Tibial nerve (tissue), 4 donors: Measurements from ENCODE around the gene RBM33. TPM values are rescaled to one million over a fixed set of nuclear protein-coding genes. Genes with fewer than 3 reads are reported as not detected.
A peak's percentile ranks its signal among the peaks of the same experiment; 100 is the strongest.

Source experiments
- DNase-seq, 2 donors: peaks; one replicate each; pipeline ENCODE4 v3.0.0-alpha.2; 2019; ENCODE audit warnings: low spot score in 2 of 2
- H3K27ac ChIP-seq, 4 donors: fragments of 200-600 bp; sonication (generic) in 3 of 4; one replicate each; pipeline ENCODE4 v1.5.1; 2017 to 2019; ENCODE audit warnings: mild to moderate bottlenecking in 1 of 4
- H3K27me3 ChIP-seq, 2 donors: fragments of 200-600 bp; sonication (generic) in 1 of 2; one replicate each; pipeline versions ENCODE4 v1.5.1 to v1.6.0; 2017 to 2019
- H3K36me3 ChIP-seq, 3 donors: fragments of 200-600 bp; sonication (generic); one replicate each; pipeline ENCODE4 v1.5.1; 2018 to 2019
- H3K4me1 ChIP-seq, 4 donors: fragments of 200-600 bp; sonication (generic) in 3 of 4; one replicate each; pipeline ENCODE4 v1.5.1; 2017 to 2019
- H3K4me3 ChIP-seq, 4 donors: fragments of 200-600 bp; sonication (generic) in 3 of 4; one replicate each; pipeline ENCODE4 v1.5.1; 2017 to 2019; ENCODE audit warnings: mild to moderate bottlenecking in 1 of 4, moderate library complexity in 1 of 4
- H3K9me3 ChIP-seq, 4 donors: fragments of 200-600 bp; sonication (generic) in 3 of 4; one replicate each; pipeline ENCODE4 v1.5.1; 2017 to 2019
- CTCF ChIP-seq, 5 experiments: fragments of 200-600 bp in 3 of 5; fragments of 450-650 bp in 2 of 5; sonication (generic) in 3 of 5; IDR thresholded peaks; one replicate each; pipeline ENCODE4 v1.5.1; 2016 to 2019; ENCODE audit warnings: antibody characterized with exemption in 5 of 5, mild to moderate bottlenecking in 3 of 5, moderate library complexity in 2 of 5
- EP300 ChIP-seq, 2 donors: sonication (generic); formaldehyde crosslinking; IDR thresholded peaks; one replicate each; pipeline ENCODE4 v1.6.1; 2017; ENCODE audit warnings: antibody characterized with exemption in 2 of 2, mild to moderate bottlenecking in 1 of 2
- POLR2A ChIP-seq, 2 donors: fragments of 450-650 bp; IDR thresholded peaks; one replicate each; pipeline ENCODE4 v1.6.1; 2017; ENCODE audit warnings: antibody characterized with exemption in 2 of 2, mild to moderate bottlenecking in 2 of 2, moderate library complexity in 2 of 2
- WGBS, 2 donors: methylation state at CpG; one replicate each; pipeline ENCODE4 v1.1.5; 2018; 5-methylcytosine and 5-hydroxymethylcytosine counted together
- total RNA-seq, 4 donors: library from RNA; depleted of rRNA; stranded (reverse); fragments of >200 nt; gene quantifications; one replicate each; pipeline ENCODE4 v1.1.0, GENCODE V29; 2016

The RBM33 gene
- total RNA-seq, 4 donors from 2014 or later: 85.0 to 92.4 (median 88.3) TPM

DNA sequence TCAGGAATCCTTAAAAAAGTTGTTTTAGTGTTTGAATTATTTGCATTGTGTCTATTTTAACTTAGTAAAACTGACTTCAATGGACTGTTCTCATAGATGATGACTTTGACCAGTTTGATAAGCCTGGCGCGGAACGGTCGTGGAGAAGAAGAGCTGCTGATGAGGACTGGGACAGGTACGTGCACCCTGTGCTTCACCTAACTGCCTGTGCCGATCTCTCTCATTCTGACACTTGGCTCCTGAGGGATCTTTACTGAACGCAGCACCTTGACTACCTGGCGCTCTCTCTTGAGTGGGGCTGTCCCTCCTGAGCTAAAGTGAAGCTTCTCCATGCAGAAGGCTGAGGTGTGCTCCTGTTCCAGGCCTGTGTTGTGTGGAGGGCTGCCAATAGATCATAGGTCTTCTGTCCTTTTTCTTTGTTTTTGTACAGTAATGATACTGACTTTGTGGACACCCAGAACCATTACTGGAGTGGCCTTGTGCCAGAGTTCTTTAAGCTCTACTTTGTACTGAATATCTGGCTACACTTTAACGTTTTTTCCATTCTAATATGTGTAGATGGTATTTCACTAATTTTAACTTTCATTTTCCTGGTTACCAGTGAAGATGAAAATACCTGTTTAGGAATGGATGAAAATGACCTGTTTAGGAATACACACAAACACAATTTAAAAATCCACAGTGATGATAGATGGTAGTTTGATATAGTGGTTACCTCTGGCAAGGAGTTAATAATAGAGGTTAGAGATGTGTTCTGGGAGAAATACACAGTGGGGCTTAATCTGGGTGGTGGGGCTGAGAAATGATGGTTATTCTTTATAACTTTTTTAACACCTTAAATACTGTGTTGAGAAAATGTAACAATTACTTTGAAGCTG is 20.9 kb downstream of the RBM33 start:
- no peaks in the 10 kb centered on the region for H3K27me3 ChIP-seq
- no peak overlapping the region for H3K4me3 ChIP-seq
- peaks cover 0 to 73% (median 22%) of the 10 kb centered on the region in 4 donors for H3K4me1 ChIP-seq
- no peaks in the 10 kb centered on the region for H3K9me3 ChIP-seq
- TF ChIP-seq EP300 (IDR thresholded peaks at IDR 0.05) (no peak), CTCF (IDR thresholded peaks at IDR 0.05) (no peak), POLR2A (IDR thresholded peaks at IDR 0.05) (no peak)
- DNase-seq: no peak
- H3K36me3 ChIP-seq: no peaks in the 10 kb centered on the region
- H3K27ac ChIP-seq: no peak overlapping the region
- 87 to 89% methylated on average over 9 of the region's 9 CpGs for WGBS, 2 donors

DNA sequence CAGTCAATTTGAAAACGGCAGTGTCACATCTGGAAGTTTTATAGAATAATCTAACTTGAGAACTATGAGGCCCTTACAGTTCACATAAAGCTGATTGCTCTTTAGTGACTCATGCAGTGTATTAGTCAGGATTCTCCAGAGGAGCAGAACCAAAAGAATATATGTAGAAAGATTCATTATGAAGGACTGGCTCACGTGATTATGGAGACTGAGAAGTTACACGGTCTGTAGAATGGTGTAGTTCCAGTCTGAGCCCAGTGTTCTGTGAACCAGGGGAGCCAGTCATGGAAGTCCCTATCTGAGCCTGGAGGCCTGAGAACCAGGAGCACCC is 21.5 kb downstream of the RBM33 start:
- no peaks in the 10 kb centered on the region for H3K36me3 ChIP-seq
- DNase-seq: no peak
- H3K27me3 ChIP-seq: no peaks in the 10 kb centered on the region
- TF ChIP-seq POLR2A (IDR thresholded peaks at IDR 0.05): no peak
- TF ChIP-seq EP300 (IDR thresholded peaks at IDR 0.05): no peak
- no peak for TF ChIP-seq CTCF (IDR thresholded peaks at IDR 0.05)
- peaks cover 0 to 80% (median 25%) of the 10 kb centered on the region in 4 donors for H3K4me1 ChIP-seq
- no peaks in the 10 kb centered on the region for H3K9me3 ChIP-seq
- peak overlapping the region in 1 of 4 donors; percentile 52 for H3K27ac ChIP-seq
- 28 to 33% methylated on average over 3 of the region's 3 CpGs for WGBS, 2 donors
- H3K4me3 ChIP-seq: no peak overlapping the region

DNA sequence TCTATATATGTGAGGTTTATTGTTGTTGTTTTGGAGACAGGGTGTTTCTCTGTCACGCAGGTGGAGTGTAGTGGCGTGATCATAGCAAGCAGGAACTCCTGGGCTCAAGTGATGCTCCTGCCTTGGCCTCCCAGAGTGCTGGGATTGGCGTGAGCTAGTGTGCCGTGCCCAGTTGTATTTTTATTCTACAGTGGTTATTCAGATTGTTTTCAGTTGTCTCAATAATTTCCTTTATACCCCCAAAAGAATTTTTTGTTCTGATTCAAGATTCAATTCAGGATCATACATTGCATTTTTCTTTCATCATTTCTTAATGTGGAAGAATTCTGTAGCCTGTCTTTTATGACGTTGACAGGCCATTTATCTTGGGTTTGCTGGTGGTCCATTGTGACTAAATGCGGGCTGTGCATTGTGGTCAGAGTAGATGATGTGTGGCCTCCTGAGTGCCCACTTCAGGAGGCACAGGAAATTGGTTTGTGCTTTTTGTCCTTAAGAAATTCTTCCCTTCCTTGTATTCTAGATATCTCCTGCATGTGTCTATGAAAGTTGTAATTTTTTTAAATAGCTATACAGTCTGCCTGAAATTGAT is 22.9 kb downstream of the RBM33 start:
- Histone ChIP-seq H3K4me1 (peaks cover 0 to 82% (median 26%) of the 10 kb centered on the region in 4 donors), H3K9me3 (no peaks in the 10 kb centered on the region), H3K27ac (no peak overlapping the region), H3K36me3 (no peaks in the 10 kb centered on the region), H3K4me3 (no peak overlapping the region), H3K27me3 (no peaks in the 10 kb centered on the region)
- TF ChIP-seq POLR2A (IDR thresholded peaks at IDR 0.05): no peak
- TF ChIP-seq CTCF (IDR thresholded peaks at IDR 0.05): no peak
- no peak for TF ChIP-seq EP300 (IDR thresholded peaks at IDR 0.05)
- DNase-seq: no peak
- 57 to 63% methylated on average over 6 of the region's 6 CpGs for WGBS, 2 donors

DNA sequence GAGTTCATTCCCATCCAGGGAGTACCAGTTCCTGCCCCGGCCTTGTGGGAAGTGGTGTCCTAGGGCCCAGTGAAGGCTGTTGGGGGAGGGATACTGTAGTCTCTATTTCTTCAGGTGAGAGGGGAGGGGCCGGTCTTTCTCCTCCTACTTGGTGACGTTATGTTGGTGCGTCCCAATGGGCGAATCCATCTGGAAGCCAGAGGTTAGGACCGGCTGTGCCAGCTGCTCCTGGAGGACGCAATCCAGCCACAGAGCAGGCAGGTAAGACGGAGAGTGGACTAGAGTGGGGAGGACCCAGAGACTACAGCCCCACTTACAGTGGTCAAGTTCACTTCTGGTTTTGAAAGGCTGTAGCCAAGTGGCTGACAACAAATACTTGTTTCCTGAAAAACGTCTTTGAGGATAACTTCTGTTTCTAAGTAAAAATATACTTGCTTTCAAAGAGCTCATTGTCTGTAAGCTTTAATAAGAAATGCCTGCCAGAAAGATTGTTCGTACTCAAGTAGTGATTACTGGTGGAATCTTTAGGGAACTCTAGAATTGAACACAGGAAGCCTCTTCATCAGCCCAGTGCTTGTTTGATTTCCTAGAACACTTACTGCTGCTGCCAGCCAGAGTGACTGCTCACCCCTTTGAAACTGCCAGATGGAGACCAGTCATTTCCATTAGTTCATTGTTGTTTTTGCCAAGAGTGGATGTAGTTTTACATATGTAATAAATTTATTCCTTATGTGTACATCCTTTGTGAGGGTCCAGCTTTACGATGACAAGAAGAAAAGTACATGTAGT is 25.4 kb downstream of the RBM33 start:
- no peaks in the 10 kb centered on the region for H3K9me3 ChIP-seq
- H3K4me3 ChIP-seq: no peak overlapping the region
- H3K36me3 ChIP-seq: peaks cover 0 to 10% (median 0%) of the 10 kb centered on the region in 3 donors
- no peaks in the 10 kb centered on the region for H3K27me3 ChIP-seq
- H3K4me1 ChIP-seq: peaks cover 0 to 76% (median 23%) of the 10 kb centered on the region in 4 donors
- no peak for TF ChIP-seq POLR2A (IDR thresholded peaks at IDR 0.05)
- TF ChIP-seq EP300 (IDR thresholded peaks at IDR 0.05): no peak
- TF ChIP-seq CTCF (IDR thresholded peaks at IDR 0.05): no peak
- no peak for DNase-seq
- 42 to 46% methylated on average over 11 of the region's 11 CpGs for WGBS, 2 donors
- H3K27ac ChIP-seq: peak overlapping the region in 2 of 4 donors; percentile 48 to 52
